Raji (cell line): Measurements from ENCODE around the gene LONP1.

Source experiments
- POLR2A ChIP-seq: IDR thresholded peaks from 2 replicates; pipeline ENCODE4 v1.6.1; 2011; ENCODE audit warnings: low read depth, low read length, control low read depth; ENCODE audit not compliant: insufficient read depth

Gene LONP1

DNA sequence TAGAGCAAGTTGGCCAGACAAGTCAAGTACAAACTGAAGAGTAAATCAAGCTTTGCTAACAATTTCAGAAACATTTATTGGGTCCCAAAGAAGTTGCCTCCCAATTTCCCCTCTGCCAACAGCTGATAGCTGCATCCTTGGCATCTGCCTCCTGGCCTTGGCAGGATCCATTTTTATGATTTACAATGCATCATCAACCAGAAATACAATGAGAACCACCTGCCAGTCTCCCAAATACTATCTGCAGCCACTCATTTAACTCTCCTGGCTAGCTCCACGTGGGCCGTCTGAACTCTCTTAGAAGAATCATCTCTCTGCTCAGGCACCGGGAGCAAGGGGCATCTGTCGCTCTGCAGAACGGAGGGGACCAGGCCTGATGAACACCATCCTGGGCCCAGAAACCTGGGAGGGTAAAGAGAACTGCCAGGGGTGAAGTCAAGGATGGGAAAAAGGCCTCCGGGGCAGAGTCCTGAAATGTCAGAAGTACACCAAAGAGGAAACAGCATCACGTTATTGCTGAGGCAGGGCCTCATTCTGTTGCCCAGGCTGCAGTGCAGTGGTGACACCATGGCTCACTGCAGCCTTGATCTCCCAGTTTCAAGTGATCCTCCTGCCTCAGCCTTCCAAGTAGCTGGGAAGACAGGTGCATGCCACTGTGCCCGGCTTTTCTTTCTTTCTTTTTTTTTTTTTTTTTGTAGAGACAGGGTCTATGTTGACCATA is 2.6 kb downstream of the LONP1 start:
- TF ChIP-seq POLR2A = no peak

DNA sequence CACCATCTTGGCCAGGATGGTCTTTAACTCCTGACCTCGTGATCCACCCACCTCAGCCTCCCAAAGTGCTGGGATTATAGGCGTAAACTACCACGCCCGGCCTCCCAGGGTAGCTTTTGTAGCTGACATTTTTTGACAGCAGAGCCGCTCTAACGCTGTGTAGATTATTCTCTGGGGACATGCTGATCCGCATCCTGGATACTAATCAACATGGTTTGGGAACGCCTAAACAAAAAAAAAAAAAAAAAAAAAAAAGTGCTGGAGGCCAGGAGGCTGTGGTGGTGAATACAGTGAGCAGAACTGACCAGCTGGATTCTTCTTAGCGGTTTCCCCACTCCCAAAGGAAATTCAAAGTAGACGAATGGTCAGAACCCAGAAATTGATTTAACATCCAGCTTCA is 5.1 kb downstream of the LONP1 start:
- no peak for TF ChIP-seq POLR2A

DNA sequence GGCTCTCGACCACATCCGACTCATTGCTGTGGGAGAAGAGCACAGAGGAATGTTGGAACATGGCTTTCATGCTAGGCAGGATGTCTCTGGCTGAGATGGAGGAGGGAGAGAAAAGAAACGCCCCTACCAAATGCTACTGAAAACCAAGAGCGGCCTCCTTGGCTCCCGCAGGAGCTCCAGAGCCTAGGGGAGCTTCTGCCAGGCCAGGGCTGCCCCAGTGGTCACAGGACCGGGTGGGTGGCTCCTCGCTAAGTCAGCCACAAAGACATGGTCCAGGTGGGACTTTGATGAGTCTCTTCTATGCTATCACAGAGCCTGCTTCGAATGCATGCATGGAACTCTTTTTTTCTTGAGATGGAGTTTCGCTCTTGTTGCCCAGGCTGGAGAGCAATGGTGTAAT is 6.7 kb downstream of the LONP1 start:
- no peak for TF ChIP-seq POLR2A

- TF ChIP-seq POLR2A = no peak
Observed at GRCh38 chr19:5711713-5712161, 8.2 kb downstream of the LONP1 start.

GRCh38 chr19:5711025-5711424 is 8.9 kb downstream of the LONP1 start:
- TF ChIP-seq POLR2A = no peak

DNA sequence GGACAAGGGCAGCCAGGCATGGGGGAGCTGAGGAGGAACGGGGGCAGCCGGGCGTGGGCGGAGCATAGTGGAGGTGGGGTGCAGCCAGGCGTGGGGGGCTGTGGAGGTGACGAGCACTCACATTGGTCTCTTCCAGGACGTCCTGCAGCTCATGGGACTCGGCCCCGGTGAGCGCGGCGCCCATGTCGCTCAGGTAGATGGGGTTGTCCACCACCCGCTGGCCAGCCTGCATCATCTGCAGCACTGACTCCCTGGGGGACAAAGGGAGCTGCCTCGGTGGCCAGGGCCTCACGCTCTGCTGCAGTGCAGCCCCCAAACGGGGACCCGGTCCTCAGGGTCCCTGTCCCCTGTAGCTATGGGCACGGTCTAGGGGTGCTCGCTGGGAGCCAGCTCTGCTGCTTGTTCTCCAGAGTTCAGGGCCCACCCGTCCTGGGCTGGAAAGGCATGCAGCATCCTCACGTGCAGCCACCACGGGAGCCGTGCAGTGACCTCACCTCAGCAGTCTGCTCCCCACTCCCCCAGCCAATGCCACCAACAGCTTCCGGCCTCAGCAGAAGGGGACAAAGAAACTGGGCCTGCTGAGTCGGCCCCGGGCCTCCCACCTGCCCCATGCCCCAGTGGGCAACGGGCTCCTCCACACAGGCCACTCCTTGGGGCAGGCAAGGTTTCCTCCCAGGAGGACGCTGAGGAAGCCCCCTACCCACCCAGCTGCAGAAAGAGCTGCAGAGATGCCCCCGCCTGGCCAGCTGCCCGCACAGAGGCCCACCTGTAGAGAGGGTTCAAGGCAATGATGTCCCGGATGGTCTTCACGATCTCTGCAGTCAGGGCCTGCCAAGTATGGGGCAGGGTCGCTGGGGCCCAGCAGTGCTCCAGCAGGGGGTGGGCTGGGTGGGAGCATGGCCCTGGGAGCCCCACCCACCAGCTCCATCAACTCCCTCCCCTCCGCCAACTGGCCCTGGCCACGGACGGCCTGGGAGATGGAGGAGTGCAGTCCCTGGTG is 12.1 kb downstream of the LONP1 start:
- no peak for TF ChIP-seq POLR2A

DNA sequence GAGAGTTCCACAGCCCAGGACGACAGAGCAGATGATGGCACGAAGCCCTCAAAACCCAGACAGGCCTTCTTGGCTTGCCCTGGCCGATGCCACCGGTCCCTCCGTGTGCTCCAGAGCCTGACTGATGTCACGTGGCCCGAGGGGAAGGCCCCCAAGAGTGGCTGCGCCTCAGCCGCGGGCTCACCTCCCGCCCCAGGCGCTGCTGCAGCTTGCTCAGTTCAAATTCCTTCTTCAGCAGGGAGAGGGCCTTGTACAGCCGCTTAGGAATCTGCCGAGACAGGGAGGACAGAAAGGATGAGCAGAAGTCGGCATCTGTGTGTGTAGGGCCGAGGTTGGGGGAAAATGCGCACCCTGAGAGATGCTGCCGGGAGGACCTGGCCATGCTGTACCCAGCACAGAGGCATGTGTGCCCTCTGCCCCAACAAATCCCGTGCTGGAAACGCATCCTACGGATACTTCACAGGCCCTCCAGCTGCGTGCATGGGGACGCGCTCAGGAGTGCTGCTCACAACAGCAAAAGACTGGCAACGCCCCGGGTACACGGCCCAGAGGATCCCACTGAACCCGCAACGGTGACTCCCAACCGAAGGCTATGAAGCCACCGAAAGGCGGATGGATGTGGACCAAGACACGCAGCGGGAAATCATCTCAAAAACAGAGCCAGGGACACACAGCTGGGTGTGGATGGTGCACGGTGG is 12.9 kb downstream of the LONP1 start:
- no peak for TF ChIP-seq POLR2A

GRCh38 chr19:5705552-5705951 is 14.4 kb downstream of the LONP1 start:
- no peak for TF ChIP-seq POLR2A

GRCh38 chr19:5703819-5704818 is 15.8 kb downstream of the LONP1 start:
- no peak for TF ChIP-seq POLR2A

DNA sequence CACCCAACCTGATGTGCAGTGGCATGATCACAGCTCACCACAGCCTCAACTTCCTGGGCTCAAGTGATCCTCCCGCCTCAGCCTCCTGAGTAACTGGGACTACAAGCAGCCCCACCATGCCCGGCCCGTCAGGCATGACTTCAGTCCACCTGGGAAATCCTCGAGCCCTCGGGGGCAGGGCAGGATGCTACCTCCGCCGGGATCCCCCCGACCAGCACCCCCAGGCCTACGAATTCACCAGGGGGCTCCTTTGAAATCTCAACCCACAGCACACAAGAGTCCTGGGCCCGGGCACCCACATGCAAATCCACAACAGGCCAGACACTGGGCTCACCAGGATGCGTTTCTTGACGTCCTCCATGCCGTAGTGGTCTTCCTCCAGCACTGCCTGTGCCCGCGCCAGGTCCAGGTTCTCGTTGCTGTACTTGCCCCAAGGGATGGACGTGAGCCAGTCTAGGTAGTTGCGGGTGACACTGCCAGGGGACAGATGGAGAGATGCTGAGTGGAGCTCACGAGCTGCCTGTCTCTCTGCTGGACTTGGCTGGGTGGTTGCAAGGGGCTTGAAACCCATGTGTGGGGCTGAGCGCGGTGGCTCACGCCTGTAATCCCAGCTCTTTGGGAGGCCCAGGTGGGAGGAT is 19.4 kb downstream of the LONP1 start:
- TF ChIP-seq POLR2A = no peak

GRCh38 chr19:5698635-5699422 is 21.1 kb downstream of the LONP1 start:
- no peak for TF ChIP-seq POLR2A

DNA sequence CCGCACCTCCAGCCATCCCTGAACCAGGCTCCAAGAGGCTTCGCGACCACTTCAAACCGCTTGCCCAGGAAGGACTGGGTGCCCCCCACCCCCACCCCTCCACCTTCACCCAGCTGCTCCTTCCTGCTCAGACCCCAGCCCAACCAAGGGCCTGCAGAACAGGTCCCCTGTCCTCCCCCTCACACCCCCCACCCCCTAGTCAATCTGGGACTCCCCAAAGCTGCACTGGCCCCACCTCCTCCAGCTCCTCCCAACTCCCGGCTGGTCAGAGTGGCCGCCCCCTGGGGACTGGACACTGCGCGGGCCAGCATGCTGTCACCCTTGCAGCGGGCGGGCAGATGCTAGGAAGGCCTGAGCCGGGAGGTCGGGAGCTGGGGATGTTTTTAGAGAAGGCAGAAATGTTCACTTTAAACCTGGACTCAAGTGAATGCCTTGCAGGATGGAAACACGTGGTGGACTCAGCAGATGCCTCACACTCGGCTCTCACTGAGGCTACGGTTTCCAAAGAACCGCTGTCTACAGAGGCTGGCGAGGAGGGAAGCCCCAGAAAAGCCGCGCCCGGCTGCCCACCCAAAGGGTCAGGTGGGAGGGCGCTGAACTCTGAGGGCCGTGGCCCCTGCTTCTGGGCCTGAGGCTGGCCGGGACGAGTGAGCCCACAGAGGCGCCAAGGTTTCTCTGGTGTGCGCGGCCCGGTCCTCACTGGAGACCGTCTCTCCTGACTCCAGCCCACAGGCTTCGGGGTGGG is 21.9 kb downstream of the LONP1 start:
- no peak for TF ChIP-seq POLR2A

- TF ChIP-seq POLR2A = no peak
Observed at GRCh38 chr19:5697022-5697889, 22.7 kb downstream of the LONP1 start.
